Astrocyte (in vitro differentiated cells and primary cell): Measurements from ENCODE around the gene RTKN2. TPM values are rescaled to one million over a fixed set of nuclear protein-coding genes. Genes with fewer than 3 reads are reported as not detected.
A peak's percentile ranks its signal among the peaks of the same experiment; 100 is the strongest.

Source experiments
- DNase-seq: peaks from one replicate; pipeline ENCODE4 v3.0.0-alpha.2; 2010; ENCODE audit warnings: low read depth
- FAIRE-seq: peaks from 2 replicates; lab custom pipeline; 2011; peaks lifted over from hg19 to GRCh38; lab: Jason Lieb, UNC
- H2AFZ ChIP-seq: 2 replicates; pipeline ENCODE4 v1.6.0; 2012; ENCODE audit warnings: low read depth, low read length, inconsistent platforms
- H3K27ac ChIP-seq: 2 replicates; pipeline ENCODE4 v1.5.1; 2011; ENCODE audit warnings: low read depth, low read length, inconsistent platforms
- H3K27me3 ChIP-seq: 2 replicates; pipeline ENCODE4 v1.6.0; 2011; ENCODE audit warnings: low read length, inconsistent platforms; ENCODE audit not compliant: insufficient read depth
- H3K36me3 ChIP-seq: 2 replicates; pipeline ENCODE4 v1.5.1; 2011; ENCODE audit warnings: low read length, inconsistent platforms; ENCODE audit not compliant: insufficient read depth
- H3K4me1 ChIP-seq: 2 replicates; pipeline ENCODE4 v1.5.1; 2011; ENCODE audit warnings: low read length, inconsistent platforms; ENCODE audit not compliant: insufficient read depth
- H3K4me2 ChIP-seq: 2 replicates; pipeline ENCODE4 v1.6.0; 2012; ENCODE audit warnings: low read length, inconsistent platforms
- H3K4me3 ChIP-seq: 2 replicates; pipeline ENCODE4 v1.5.1; 2011; ENCODE audit warnings: low read depth, mild to moderate bottlenecking, low read length, inconsistent platforms; ENCODE audit not compliant: insufficient read depth
- H3K79me2 ChIP-seq: 2 replicates; pipeline ENCODE4 v1.6.0; 2012; ENCODE audit warnings: mild to moderate bottlenecking, low read length, inconsistent platforms; ENCODE audit not compliant: insufficient read depth
- H3K9ac ChIP-seq: 2 replicates; pipeline ENCODE4 v1.6.0; 2012; ENCODE audit warnings: mild to moderate bottlenecking, low read length, inconsistent platforms
- H3K9me3 ChIP-seq: 2 replicates; pipeline ENCODE4 v1.5.1; 2012; ENCODE audit warnings: low read depth, mild to moderate bottlenecking, low read length, inconsistent platforms; ENCODE audit not compliant: insufficient read depth
- H4K20me1 ChIP-seq: 2 replicates; pipeline ENCODE4 v1.6.0; 2012; ENCODE audit warnings: low read length, inconsistent platforms; ENCODE audit not compliant: insufficient read depth
- H3K27ac Mint-ChIP-seq: one replicate; pipeline ENCODE4 v1.8.0; 2021; ENCODE audit warnings: mild to moderate bottlenecking, mixed read lengths; ENCODE audit not compliant: unreplicated experiment
- H3K27me3 Mint-ChIP-seq: one replicate; pipeline ENCODE4 v1.8.0; 2021; ENCODE audit warnings: low read depth, mixed read lengths; ENCODE audit not compliant: unreplicated experiment
- H3K36me3 Mint-ChIP-seq: one replicate; pipeline ENCODE4 v1.8.0; 2021; ENCODE audit warnings: low read depth, mixed read lengths; ENCODE audit not compliant: unreplicated experiment
- H3K4me1 Mint-ChIP-seq: one replicate; pipeline ENCODE4 v1.8.0; 2021; ENCODE audit warnings: low read depth, mixed read lengths; ENCODE audit not compliant: unreplicated experiment
- H3K4me3 Mint-ChIP-seq: one replicate; pipeline ENCODE4 v1.8.0; 2021; ENCODE audit warnings: mild to moderate bottlenecking, moderate library complexity, mixed read lengths; ENCODE audit not compliant: unreplicated experiment
- H3K9me3 Mint-ChIP-seq: one replicate; pipeline ENCODE4 v1.8.0; 2021; ENCODE audit warnings: mild to moderate bottlenecking, mixed read lengths; ENCODE audit not compliant: unreplicated experiment
- CTCF ChIP-seq: IDR thresholded peaks from 2 replicates; pipeline ENCODE4 v1.5.1; 2011; ENCODE audit warnings: low read depth, mild to moderate bottlenecking, inconsistent platforms, low read length, moderate library complexity; ENCODE audit not compliant: insufficient read depth
- EZH2 ChIP-seq: IDR thresholded peaks from 2 replicates; pipeline ENCODE4 v1.6.1; 2012; ENCODE audit warnings: mild to moderate bottlenecking, low read length, inconsistent platforms; ENCODE audit not compliant: insufficient read depth
- total RNA-seq: library from RNA; stranded (reverse); gene quantifications from 2 replicates; pipeline ENCODE4 v1.2.1, GENCODE V29; 2021

Gene RTKN2
- total RNA-seq, 1 donor from 2014 or later = 8.4 TPM

DNA sequence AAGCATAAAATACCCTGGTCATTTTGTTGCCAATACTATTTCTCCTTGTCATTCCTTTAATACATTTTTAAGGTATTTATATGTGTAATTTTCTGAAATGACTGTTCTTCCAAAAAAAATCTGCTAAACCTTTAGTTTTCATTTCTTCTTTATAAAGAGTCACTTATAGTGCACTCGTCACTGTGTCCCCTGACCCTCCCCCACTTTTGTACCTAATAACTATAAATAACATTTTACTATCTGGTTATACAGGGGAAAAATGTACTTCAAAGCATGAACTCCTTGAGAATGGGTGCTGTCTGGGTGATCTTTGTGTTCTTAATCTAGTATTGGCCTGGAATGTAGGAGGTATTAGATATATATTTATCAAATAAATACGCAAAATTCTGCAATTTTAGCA, 31.1 kb downstream of the RTKN2 start:
- Mint-ChIP-seq H3K27ac (no peak overlapping the region), H3K4me1 (peaks cover 28% of the 10 kb centered on the region)
- H3K4me2 ChIP-seq = no peak overlapping the region

DNA sequence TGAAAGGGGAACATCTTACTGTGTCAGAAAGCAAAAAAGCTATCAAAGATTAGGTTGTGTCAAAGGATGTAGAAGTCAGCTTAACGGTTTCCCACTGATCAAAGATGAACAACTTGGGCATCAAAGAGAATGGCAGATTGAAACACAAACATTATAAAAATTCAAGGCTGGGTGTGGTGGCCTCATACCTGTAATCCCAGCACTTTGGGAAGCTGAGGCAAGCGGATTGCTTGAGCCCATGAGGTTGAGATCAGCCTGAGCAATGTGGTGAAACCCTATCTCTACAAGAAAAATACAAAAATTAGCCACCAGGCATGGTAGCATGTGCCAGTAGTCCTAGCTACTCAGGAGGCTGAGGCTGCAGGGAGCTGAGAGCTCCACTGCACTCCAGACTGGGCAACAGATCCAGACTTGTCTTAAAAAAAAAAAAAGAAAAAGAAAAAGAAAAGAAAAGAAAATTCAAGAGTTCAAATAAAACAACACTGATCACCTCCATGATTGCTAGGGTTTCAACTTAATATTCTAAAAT, 34.5 kb downstream of the RTKN2 start:
- H3K27ac ChIP-seq = peak overlapping the region; percentile 10

More for the DNA sequence above, 31.1 kb downstream of the RTKN2 start:
- Histone ChIP-seq H3K27me3 (no peaks in the 10 kb centered on the region), H2AFZ (no peak overlapping the region), H3K36me3 (no peaks in the 10 kb centered on the region), H4K20me1 (no peaks in the 10 kb centered on the region), H3K4me3 (no peak overlapping the region), H3K4me1 (peaks cover 10% of the 10 kb centered on the region), H3K27ac (no peak overlapping the region), H3K9ac (no peak overlapping the region), H3K79me2 (no peaks in the 10 kb centered on the region), H3K9me3 (no peaks in the 10 kb centered on the region)
- Mint-ChIP-seq H3K27me3 (no peaks in the 10 kb centered on the region), H3K36me3 (no peaks in the 10 kb centered on the region), H3K4me3 (no peak overlapping the region), H3K9me3 (no peaks in the 10 kb centered on the region)
- TF ChIP-seq EZH2 (no peak), CTCF (no peak)
- DNase-seq (no peak), FAIRE-seq (no peak)

More for the DNA sequence above, 34.5 kb downstream of the RTKN2 start:
- H3K9me3 ChIP-seq = no peaks in the 10 kb centered on the region
- no peak overlapping the region for H3K4me3 ChIP-seq
- no peaks in the 10 kb centered on the region for H4K20me1 ChIP-seq
- no peak overlapping the region for H3K9ac ChIP-seq
- H3K27me3 ChIP-seq = no peaks in the 10 kb centered on the region
- peaks cover 29% of the 10 kb centered on the region for H3K4me1 ChIP-seq
- Mint-ChIP-seq H3K27ac (peak overlapping the region; percentile 59), H3K4me1 (peaks cover 28% of the 10 kb centered on the region), H3K27me3 (no peaks in the 10 kb centered on the region), H3K9me3 (no peaks in the 10 kb centered on the region), H3K36me3 (no peaks in the 10 kb centered on the region), H3K4me3 (no peak overlapping the region)
- peak overlapping the region; percentile 12 for H3K4me2 ChIP-seq
- FAIRE-seq (no peak), DNase-seq (no peak)
- peak overlapping the region; percentile 7 for H2AFZ ChIP-seq
- no peaks in the 10 kb centered on the region for H3K79me2 ChIP-seq
- H3K36me3 ChIP-seq = no peaks in the 10 kb centered on the region
- TF ChIP-seq CTCF (no peak), EZH2 (no peak)
